ENCODE data around the gene ADGRF3.
"Not testable (repeated sequence)": the region's sequence is repeated elsewhere in the genome, so short reads cannot be mapped to it uniquely, and the experiment has no call there.

The ADGRF3 gene

DNA sequence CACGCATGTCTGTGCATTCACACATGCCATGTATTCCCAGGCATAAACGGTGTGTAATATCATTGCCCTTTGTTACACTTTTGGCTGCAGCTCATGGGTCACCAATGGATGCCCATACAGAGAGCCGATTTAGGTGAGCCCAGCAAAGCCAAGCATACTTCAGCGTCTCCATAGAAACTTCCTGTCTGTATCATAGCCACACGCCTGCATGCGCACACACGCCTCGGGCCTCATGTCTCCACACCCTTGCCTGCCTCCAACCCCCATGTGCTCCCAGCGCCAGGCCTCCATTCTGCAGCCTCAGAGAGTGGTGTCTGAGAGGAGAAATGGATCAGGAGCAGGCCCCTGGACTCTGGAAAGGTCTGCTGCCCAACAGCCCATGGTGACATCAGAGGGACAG lies 34.1 kb downstream of the ADGRF3 start:
- TF ChIP-seq CTCF (IDR thresholded peaks at IDR 0.05; ENCODE audit: borderline replicate concordance, control extremely low read depth, extremely low read depth, insufficient read depth, missing control alignments): no peak
- DNase-seq (ENCODE audit: low spot score): no peak
- in situ Hi-C loops (cut with MboI; ENCODE audit: low sequenced_read_pairs, unreplicated experiment): no loop called here

- TF ChIP-seq CTCF (IDR thresholded peaks at IDR 0.05; ENCODE audit: borderline replicate concordance, control extremely low read depth, extremely low read depth, insufficient read depth, missing control alignments): no peak
- DNase-seq (ENCODE audit: low spot score): no peak
- in situ Hi-C loops (cut with MboI; ENCODE audit: low sequenced_read_pairs, unreplicated experiment): no loop called here
These were observed 36.7 kb downstream of the ADGRF3 start for GRCh38 chr2:26309921-26310320.

DNA sequence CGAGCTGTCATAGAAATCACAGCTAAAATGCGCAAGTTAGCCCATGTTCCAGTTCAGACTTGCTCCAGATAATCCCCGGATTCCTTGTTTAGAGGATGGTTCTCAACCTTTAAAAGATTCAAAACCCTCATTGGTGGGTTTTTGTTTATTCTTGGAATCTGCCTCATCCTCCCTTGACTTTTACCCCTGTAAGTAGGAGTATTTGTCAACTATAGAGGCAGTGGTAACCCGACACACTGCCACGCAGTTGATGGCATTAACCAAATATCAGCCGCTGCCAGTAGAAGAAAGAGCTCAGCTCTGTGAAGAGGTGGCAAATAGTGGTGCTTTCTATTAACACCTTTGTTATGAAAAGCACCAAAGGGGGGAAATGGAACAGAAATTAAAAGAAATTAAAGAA lies 41.0 kb downstream of the ADGRF3 start:
- in situ Hi-C loops (cut with MboI; ENCODE audit: low sequenced_read_pairs, unreplicated experiment): no loop called here
- no peak for DNase-seq (ENCODE audit: low spot score)
- TF ChIP-seq CTCF (IDR thresholded peaks at IDR 0.05; ENCODE audit: borderline replicate concordance, control extremely low read depth, extremely low read depth, insufficient read depth, missing control alignments): no peak

- in situ Hi-C loops (cut with MboI; ENCODE audit: low sequenced_read_pairs, unreplicated experiment); DNase-seq (ENCODE audit: low spot score): not testable (repeated sequence)
These were observed 41.5 kb downstream of the ADGRF3 start for GRCh38 chr2:26305094-26305493.

- in situ Hi-C loops (cut with MboI; ENCODE audit: low sequenced_read_pairs, unreplicated experiment): no loop called here
- no peak for DNase-seq (ENCODE audit: low spot score)
- no peak for TF ChIP-seq CTCF (IDR thresholded peaks at IDR 0.05; ENCODE audit: borderline replicate concordance, control extremely low read depth, extremely low read depth, insufficient read depth, missing control alignments)
These were observed 43.7 kb downstream of the ADGRF3 start for GRCh38 chr2:26302846-26303245.

DNA sequence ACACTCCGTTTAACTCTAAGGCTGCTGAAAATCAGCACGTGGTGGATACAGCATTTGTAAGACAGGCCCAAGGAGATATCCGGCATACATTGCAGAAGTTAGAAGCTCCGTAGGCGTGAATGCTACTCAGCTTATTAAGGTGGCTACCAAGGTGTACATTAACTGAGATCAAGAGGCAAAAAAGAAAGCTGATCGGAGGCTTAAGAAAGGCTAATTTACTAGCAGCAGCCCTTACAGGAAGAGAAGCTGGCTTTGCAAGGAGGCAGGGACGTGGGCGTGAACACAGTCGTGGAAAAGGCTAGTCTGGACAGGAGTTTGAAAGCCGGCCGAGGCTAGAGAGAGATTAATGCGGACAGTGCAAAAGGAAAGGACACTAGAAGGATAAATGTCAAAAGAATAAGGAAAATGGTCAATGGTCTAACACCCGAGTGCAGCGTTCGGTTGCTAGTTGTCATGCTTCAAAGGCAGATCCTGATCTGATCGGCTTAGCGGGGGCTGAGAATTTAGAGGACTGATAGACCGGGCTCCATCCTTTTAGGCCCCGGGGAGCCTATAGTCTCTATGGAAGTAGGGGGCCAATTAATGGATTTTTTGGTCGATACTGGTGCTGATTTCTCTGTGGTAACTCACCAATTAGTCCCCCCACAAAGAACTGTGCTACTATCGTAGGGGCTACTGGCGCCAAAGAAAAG lies 46.2 kb downstream of the ADGRF3 start:
- no peak for TF ChIP-seq CTCF (IDR thresholded peaks at IDR 0.05; ENCODE audit: borderline replicate concordance, control extremely low read depth, extremely low read depth, insufficient read depth, missing control alignments)
- DNase-seq (ENCODE audit: low spot score): no peak
- in situ Hi-C loops (cut with MboI; ENCODE audit: low sequenced_read_pairs, unreplicated experiment): no loop called here

DNA sequence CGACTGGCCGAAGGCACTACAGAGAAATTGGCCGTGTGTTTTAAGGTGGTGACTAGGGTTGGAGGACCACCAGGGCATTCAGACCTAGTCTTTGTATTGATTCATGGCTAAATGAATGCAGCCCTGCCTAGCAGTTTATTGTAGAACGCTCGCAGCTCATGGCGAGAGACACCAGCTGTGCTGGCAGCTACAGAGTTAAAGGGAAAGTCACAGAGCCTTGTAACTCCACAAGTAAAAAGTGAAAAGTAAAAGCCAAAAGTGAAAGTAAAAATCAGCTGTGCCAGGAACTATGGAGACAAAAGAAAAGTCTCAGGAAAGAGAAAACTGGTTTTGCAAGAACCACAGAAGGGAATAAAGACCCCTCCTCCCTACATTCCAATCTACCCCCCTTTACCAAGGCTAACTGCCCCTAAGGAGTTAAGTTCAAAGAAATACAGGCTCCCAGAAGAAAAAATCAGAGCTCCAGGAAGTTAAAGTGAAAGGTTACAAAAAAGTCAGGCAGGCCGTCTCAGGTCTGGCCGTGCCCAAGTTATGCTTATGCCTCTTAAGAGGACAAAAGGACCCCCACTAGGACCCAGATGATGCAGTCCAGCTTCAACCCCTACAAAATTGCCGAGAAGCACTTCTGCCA lies 47.0 kb downstream of the ADGRF3 start:
- TF ChIP-seq CTCF (IDR thresholded peaks at IDR 0.05; ENCODE audit: borderline replicate concordance, control extremely low read depth, extremely low read depth, insufficient read depth, missing control alignments): no peak
- in situ Hi-C loops (cut with MboI; ENCODE audit: low sequenced_read_pairs, unreplicated experiment): no loop called here
- no peak for DNase-seq (ENCODE audit: low spot score)

Measured in GM13976 (cell line).